Loucy (cell line): ENCODE results near the gene SLC30A2.

ENCODE experiments used
- H2AFZ ChIP-seq: fragments of 200-600 bp; sonication (generic); 2 replicates; pipeline ENCODE4 v1.6.0; 2016; ENCODE audit warnings: antibody characterized with exemption, mild to moderate bottlenecking, low read length, moderate library complexity
- H3F3A ChIP-seq: fragments of 200-600 bp; 2 replicates; pipeline ENCODE4 v1.6.0; 2016; ENCODE audit warnings: antibody characterized with exemption, low read depth, mild to moderate bottlenecking
- H3K27me3 ChIP-seq: fragments of 200-600 bp; sonication (generic); 2 replicates; pipeline ENCODE4 v1.6.1; 2014; ENCODE audit warnings: low read length, mild to moderate bottlenecking; ENCODE audit not compliant: insufficient read depth, poor library complexity, severe bottlenecking
- H3K36me3 ChIP-seq: fragments of 200-600 bp; sonication (generic); 2 replicates; pipeline ENCODE4 v1.6.1; 2016; ENCODE audit warnings: low read length; ENCODE audit not compliant: insufficient read depth
- H3K4me1 ChIP-seq: fragments of 200-600 bp; sonication (generic); 2 replicates; pipeline ENCODE4 v1.5.1; 2014; ENCODE audit warnings: low read length, mild to moderate bottlenecking; ENCODE audit not compliant: insufficient read depth, poor library complexity, severe bottlenecking
- H3K4me2 ChIP-seq: fragments of 200-600 bp; sonication (generic); 2 replicates; pipeline ENCODE4 v1.6.0; 2014; ENCODE audit warnings: antibody characterized with exemption, low read length, low read depth, mild to moderate bottlenecking; ENCODE audit not compliant: poor library complexity, severe bottlenecking
- H3K4me3 ChIP-seq: fragments of 200-600 bp; sonication (generic); 2 replicates; pipeline ENCODE4 v1.5.1; 2014; ENCODE audit warnings: low read length, mild to moderate bottlenecking, mixed read lengths; ENCODE audit not compliant: poor library complexity, severe bottlenecking
- H3K79me2 ChIP-seq: fragments of 200-600 bp; sonication (generic); 2 replicates; pipeline ENCODE4 v1.6.1; 2014; ENCODE audit warnings: low read length; ENCODE audit not compliant: insufficient read depth
- H3K9ac ChIP-seq: fragments of 200-600 bp; sonication (generic); 2 replicates; pipeline ENCODE4 v1.6.0; 2014; ENCODE audit warnings: mild to moderate bottlenecking, low read depth, low read length, moderate library complexity; ENCODE audit not compliant: poor library complexity, severe bottlenecking
- H3K9me2 ChIP-seq: fragments of 200-600 bp; sonication (generic); replicated peaks from 2 replicates; pipeline ENCODE4 v1.6.1; 2016; ENCODE audit warnings: low read depth, low read length, mixed read lengths
- H3K9me3 ChIP-seq: fragments of 200-600 bp; sonication (generic); 2 replicates; pipeline ENCODE4 v1.6.1; 2014; ENCODE audit warnings: mild to moderate bottlenecking, antibody characterized with exemption, low read length, low read depth; ENCODE audit not compliant: insufficient read depth
- H4K20me1 ChIP-seq: fragments of 200-600 bp; sonication (generic); 2 replicates; pipeline ENCODE4 v1.6.0; 2014; ENCODE audit warnings: antibody characterized with exemption, low read length, mild to moderate bottlenecking; ENCODE audit not compliant: insufficient read depth, poor library complexity, severe bottlenecking
- EZH2phosphoT487 ChIP-seq: fragments of 200-600 bp; IDR thresholded peaks from 2 replicates; pipeline ENCODE4 v1.6.1; 2018; ENCODE audit warnings: antibody characterized with exemption, mild to moderate bottlenecking, moderate library complexity, borderline replicate concordance
- TF ChIP-seq, protein P1 (sequence below): fragments of 200-600 bp; sonication (generic); conservative IDR thresholded peaks from 2 replicates; pipeline ENCODE4 v1.5.1; 2014; ENCODE audit warnings: mild to moderate bottlenecking, antibody characterized with exemption, low read length

Gene SLC30A2

DNA sequence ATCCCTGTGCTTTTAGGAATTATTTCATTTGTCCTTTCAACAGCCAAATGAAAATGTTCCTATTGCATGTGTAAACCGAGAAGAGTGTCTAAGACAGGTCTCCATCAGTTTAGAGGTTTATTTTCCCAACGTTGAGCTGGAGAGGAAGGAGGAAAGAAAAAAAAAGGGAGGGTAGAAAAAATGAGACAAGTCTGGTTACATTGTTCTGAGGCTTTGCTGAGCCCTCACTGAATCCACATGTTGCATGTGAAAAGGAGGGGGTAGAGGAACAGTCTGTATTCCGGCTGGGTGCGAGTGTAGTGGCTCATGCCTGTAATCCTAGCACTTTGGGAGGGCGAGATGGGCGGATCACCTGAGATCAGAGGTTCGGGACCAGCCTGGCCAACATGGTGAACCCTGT, 46.5 kb upstream of the SLC30A2 start:
- no peak overlapping the region for H3K4me2 ChIP-seq
- no peaks in the 10 kb centered on the region for H3K9me2 ChIP-seq
- TF ChIP-seq, protein P1, sequence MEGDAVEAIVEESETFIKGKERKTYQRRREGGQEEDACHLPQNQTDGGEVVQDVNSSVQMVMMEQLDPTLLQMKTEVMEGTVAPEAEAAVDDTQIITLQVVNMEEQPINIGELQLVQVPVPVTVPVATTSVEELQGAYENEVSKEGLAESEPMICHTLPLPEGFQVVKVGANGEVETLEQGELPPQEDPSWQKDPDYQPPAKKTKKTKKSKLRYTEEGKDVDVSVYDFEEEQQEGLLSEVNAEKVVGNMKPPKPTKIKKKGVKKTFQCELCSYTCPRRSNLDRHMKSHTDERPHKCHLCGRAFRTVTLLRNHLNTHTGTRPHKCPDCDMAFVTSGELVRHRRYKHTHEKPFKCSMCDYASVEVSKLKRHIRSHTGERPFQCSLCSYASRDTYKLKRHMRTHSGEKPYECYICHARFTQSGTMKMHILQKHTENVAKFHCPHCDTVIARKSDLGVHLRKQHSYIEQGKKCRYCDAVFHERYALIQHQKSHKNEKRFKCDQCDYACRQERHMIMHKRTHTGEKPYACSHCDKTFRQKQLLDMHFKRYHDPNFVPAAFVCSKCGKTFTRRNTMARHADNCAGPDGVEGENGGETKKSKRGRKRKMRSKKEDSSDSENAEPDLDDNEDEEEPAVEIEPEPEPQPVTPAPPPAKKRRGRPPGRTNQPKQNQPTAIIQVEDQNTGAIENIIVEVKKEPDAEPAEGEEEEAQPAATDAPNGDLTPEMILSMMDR = no peak
- TF ChIP-seq EZH2phosphoT487 = no peak
- H2AFZ ChIP-seq = no peak overlapping the region
- no peak overlapping the region for H3K4me3 ChIP-seq
- no peaks in the 10 kb centered on the region for H3F3A ChIP-seq
- H4K20me1 ChIP-seq = no peaks in the 10 kb centered on the region
- H3K27me3 ChIP-seq = no peaks in the 10 kb centered on the region
- no peaks in the 10 kb centered on the region for H3K9me3 ChIP-seq
- no peaks in the 10 kb centered on the region for H3K79me2 ChIP-seq
- H3K4me1 ChIP-seq = peaks cover 2% of the 10 kb centered on the region
- no peak overlapping the region for H3K9ac ChIP-seq
- no peaks in the 10 kb centered on the region for H3K36me3 ChIP-seq

DNA sequence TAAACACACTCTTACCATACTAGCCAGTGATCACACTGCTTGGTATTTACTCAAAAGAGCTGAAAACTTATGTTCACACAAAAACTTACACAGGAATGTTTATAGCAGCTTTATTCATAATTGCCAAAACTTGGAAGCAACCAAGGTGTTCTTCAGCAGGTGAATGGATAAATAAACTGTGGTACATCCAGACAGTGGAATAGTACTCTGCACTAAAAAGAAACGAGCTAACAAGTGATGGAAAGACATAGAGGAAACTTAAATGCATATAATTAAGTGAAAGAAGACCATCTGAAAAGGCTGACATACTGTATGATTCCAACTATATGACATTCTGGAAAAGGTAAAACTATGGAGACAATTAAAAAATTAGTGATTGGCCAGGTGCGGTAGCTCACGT, 45.0 kb upstream of the SLC30A2 start:
- no peak overlapping the region for H2AFZ ChIP-seq
- no peaks in the 10 kb centered on the region for H4K20me1 ChIP-seq
- H3K36me3 ChIP-seq = no peaks in the 10 kb centered on the region
- H3K4me2 ChIP-seq = no peak overlapping the region
- H3K9ac ChIP-seq = no peak overlapping the region
- H3K4me3 ChIP-seq = no peak overlapping the region
- H3K9me2 ChIP-seq = no peaks in the 10 kb centered on the region
- H3K9me3 ChIP-seq = no peaks in the 10 kb centered on the region
- no peaks in the 10 kb centered on the region for H3K79me2 ChIP-seq
- H3K4me1 ChIP-seq = no peaks in the 10 kb centered on the region
- no peak for TF ChIP-seq EZH2phosphoT487
- TF ChIP-seq, protein P1 = no peak
- H3K27me3 ChIP-seq = no peaks in the 10 kb centered on the region
- H3F3A ChIP-seq = no peaks in the 10 kb centered on the region

DNA sequence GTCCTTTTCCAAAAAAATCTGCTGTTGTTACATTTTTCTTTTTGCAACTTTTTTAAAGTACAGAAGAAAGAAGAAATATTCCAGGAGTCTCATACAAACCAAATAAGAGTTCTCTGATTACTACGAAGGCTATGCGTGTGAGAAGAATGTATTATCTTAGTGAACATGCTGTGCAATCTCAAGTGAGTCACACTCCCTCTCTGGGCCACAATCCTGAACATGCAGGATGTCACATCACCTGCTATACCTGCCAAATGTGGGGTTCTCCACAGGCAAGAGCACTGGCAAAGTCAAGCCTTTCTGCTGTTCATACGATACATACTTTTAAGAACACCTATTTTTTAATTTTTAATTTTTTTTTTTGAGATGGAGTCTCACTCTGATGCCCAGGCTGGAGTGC, 43.2 kb upstream of the SLC30A2 start:
- Histone ChIP-seq H2AFZ (no peak overlapping the region), H3K27me3 (no peaks in the 10 kb centered on the region), H3K9me2 (no peaks in the 10 kb centered on the region), H3K36me3 (no peaks in the 10 kb centered on the region), H3K79me2 (no peaks in the 10 kb centered on the region), H3F3A (no peaks in the 10 kb centered on the region), H3K9ac (no peak overlapping the region), H4K20me1 (no peaks in the 10 kb centered on the region), H3K9me3 (no peaks in the 10 kb centered on the region), H3K4me1 (no peaks in the 10 kb centered on the region), H3K4me2 (no peak overlapping the region), H3K4me3 (no peak overlapping the region)
- TF ChIP-seq, protein P1 = no peak
- TF ChIP-seq EZH2phosphoT487 = no peak
